ENCODE results near the gene SCN10A.

The SCN10A gene

GRCh38 chr3:38720465-38720864 lies 95.6 kb downstream of the SCN10A start:
- no peak for DNase-seq (ENCODE audit: low read depth)

- DNase-seq (ENCODE audit: low read depth): no peak
These were observed 98.4 kb downstream of the SCN10A start for GRCh38 chr3:38717355-38718240.

GRCh38 chr3:38713121-38713520 lies 102.9 kb downstream of the SCN10A start:
- DNase-seq (ENCODE audit: low read depth): no peak

GRCh38 chr3:38711321-38711720 lies 104.7 kb downstream of the SCN10A start:
- no peak for DNase-seq (ENCODE audit: low read depth)

- DNase-seq (ENCODE audit: low read depth): no peak
These were observed 108.3 kb downstream of the SCN10A start for GRCh38 chr3:38707730-38708129.

- DNase-seq (ENCODE audit: low read depth): no peak
These were observed 109.1 kb downstream of the SCN10A start for GRCh38 chr3:38706961-38707360.

GRCh38 chr3:38702231-38702630 lies 113.8 kb downstream of the SCN10A start:
- no peak for DNase-seq (ENCODE audit: low read depth)

GRCh38 chr3:38698760-38699159 lies 117.3 kb downstream of the SCN10A start:
- DNase-seq (ENCODE audit: low read depth): no peak

- DNase-seq (ENCODE audit: low read depth): no peak
These were observed 118.0 kb downstream of the SCN10A start for GRCh38 chr3:38698061-38698460.

GRCh38 chr3:38696034-38696433 lies 120.0 kb downstream of the SCN10A start:
- no peak for DNase-seq (ENCODE audit: low read depth)

GRCh38 chr3:38690185-38690584 lies 125.8 kb downstream of the SCN10A start:
- DNase-seq (ENCODE audit: low read depth): no peak

- DNase-seq (ENCODE audit: low read depth): no peak
These were observed 126.2 kb downstream of the SCN10A start for GRCh38 chr3:38689774-38690173.

- DNase-seq (ENCODE audit: low read depth): no peak
These were observed 126.7 kb downstream of the SCN10A start for GRCh38 chr3:38689346-38689745.

- no peak for DNase-seq (ENCODE audit: low read depth)
These were observed 128.7 kb downstream of the SCN10A start for GRCh38 chr3:38687321-38687720.

- DNase-seq (ENCODE audit: low read depth): no peak
These were observed 131.5 kb downstream of the SCN10A start for GRCh38 chr3:38684546-38684945.

- no peak for DNase-seq (ENCODE audit: low read depth)
These were observed 146.3 kb downstream of the SCN10A start for GRCh38 chr3:38669668-38670067.

- DNase-seq (ENCODE audit: low read depth): no peak
These were observed 153.5 kb downstream of the SCN10A start for GRCh38 chr3:38662544-38662943.

GRCh38 chr3:38658841-38659240 lies 157.2 kb downstream of the SCN10A start:
- DNase-seq (ENCODE audit: low read depth): no peak

GRCh38 chr3:38657369-38657768 lies 158.6 kb downstream of the SCN10A start:
- no peak for DNase-seq (ENCODE audit: low read depth)

GRCh38 chr3:38655708-38656300 lies 160.2 kb downstream of the SCN10A start:
- no peak for DNase-seq (ENCODE audit: low read depth)

- DNase-seq (ENCODE audit: low read depth): no peak
These were observed 162.1 kb downstream of the SCN10A start for GRCh38 chr3:38653685-38654537.

- no peak for DNase-seq (ENCODE audit: low read depth)
These were observed 163.1 kb downstream of the SCN10A start for GRCh38 chr3:38652934-38653333.

Data from activated T-helper 9 cell treated with anti-CD3 and anti-CD28 coated beads, Interleukin-2, amount 50 U/mL, for 16 hours (primary cell).